ENCODE data around the gene SLAMF7. TPM values are rescaled to one million over a fixed set of nuclear protein-coding genes. Genes with fewer than 3 reads are reported as not detected.

SLAMF7 gene
- total RNA-seq, 1 experiment from 2014 or later = not detected

GRCh38 chr1:160776178-160776577 lies 37.1 kb downstream of the SLAMF7 start:
- Histone ChIP-seq H3K4me1 (peaks cover 9% of the 10 kb centered on the region), H3K9me3 (no peaks in the 10 kb centered on the region), H3K4me3 (ENCODE audit: low read depth, low read length) (no peak overlapping the region), H3K36me3 (ENCODE audit: control insufficient read depth, insufficient read depth, low read length) (no peaks in the 10 kb centered on the region), H3K27me3 (replicated peaks; ENCODE audit: control insufficient read depth, insufficient read depth, low read length) (no peaks in the 10 kb centered on the region)
- Mint-ChIP-seq H3K9me3 (ENCODE audit: unreplicated experiment) (no peaks in the 10 kb centered on the region), H3K36me3 (ENCODE audit: insufficient read depth, unreplicated experiment) (no peaks in the 10 kb centered on the region), H3K4me3 (ENCODE audit: unreplicated experiment) (no peak overlapping the region), H3K27me3 (ENCODE audit: insufficient read depth, unreplicated experiment) (no peaks in the 10 kb centered on the region), H3K27ac (ENCODE audit: unreplicated experiment) (no peak overlapping the region), H3K4me1 (ENCODE audit: low read depth, unreplicated experiment) (peaks cover 2% of the 10 kb centered on the region)
- DNase-seq = no peak
- TF ChIP-seq CTCF (IDR thresholded peaks at IDR 0.05; ENCODE audit: insufficient read depth in 1 of 2, low read depth in 1 of 2, low read length in 1 of 2, severe bottlenecking in 1 of 2, unreplicated experiment in 1 of 2) = no peak
- no TSS peak for BruUV-seq (replicated peaks)
- ChIA-PET CTCF (interaction anchor here (0.9 to 1.0 kb wide), 2 partner anchors 28 to 178 kb away, joined by 3 read pairs; partner anchors contain the start of gene ITLN2), POLR2A (no interaction called here)
- intact Hi-C loops (cut with micrococcal nuclease; ENCODE audit: unreplicated experiment) = loop anchor here (2.0 kb wide), 1 partner anchor 175 kb away; no protein-coding TSS in a partner anchor

GRCh38 chr1:160777486-160778089 lies 38.5 kb downstream of the SLAMF7 start:
- intact Hi-C loops (cut with micrococcal nuclease; ENCODE audit: unreplicated experiment) = loop anchor here (1.0 to 2.0 kb wide), 3 partner anchors 53 to 213 kb away; no protein-coding TSS in a partner anchor

GRCh38 chr1:160778976-160779375 lies 39.9 kb downstream of the SLAMF7 start:
- no peak overlapping the region for H3K27ac Mint-ChIP-seq (ENCODE audit: unreplicated experiment)
- H3K27me3 ChIP-seq (replicated peaks; ENCODE audit: control insufficient read depth, insufficient read depth, low read length) = no peaks in the 10 kb centered on the region
- H3K36me3 Mint-ChIP-seq (ENCODE audit: insufficient read depth, unreplicated experiment) = no peaks in the 10 kb centered on the region
- BruUV-seq (replicated peaks) = no TSS peak
- no peaks in the 10 kb centered on the region for H3K27me3 Mint-ChIP-seq (ENCODE audit: insufficient read depth, unreplicated experiment)
- no peak overlapping the region for H3K4me3 Mint-ChIP-seq (ENCODE audit: unreplicated experiment)
- H3K36me3 ChIP-seq (ENCODE audit: control insufficient read depth, insufficient read depth, low read length) = no peaks in the 10 kb centered on the region; the same call in 1 of the 2 replicates
- no peak for DNase-seq
- peaks cover 20% of the 10 kb centered on the region for H3K4me1 ChIP-seq
- H3K9me3 ChIP-seq = no peaks in the 10 kb centered on the region
- ChIA-PET CTCF (no interaction called here), POLR2A (no interaction called here)
- intact Hi-C loops (cut with micrococcal nuclease; ENCODE audit: unreplicated experiment) = no loop called here
- H3K4me3 ChIP-seq (ENCODE audit: low read depth, low read length) = no peak overlapping the region
- peaks cover 14% of the 10 kb centered on the region for H3K4me1 Mint-ChIP-seq (ENCODE audit: low read depth, unreplicated experiment)
- TF ChIP-seq CTCF (IDR thresholded peaks at IDR 0.05; ENCODE audit: insufficient read depth in 1 of 2, low read depth in 1 of 2, low read length in 1 of 2, severe bottlenecking in 1 of 2, unreplicated experiment in 1 of 2) = no peak
- H3K9me3 Mint-ChIP-seq (ENCODE audit: unreplicated experiment) = no peaks in the 10 kb centered on the region

More at GRCh38 chr1:160777486-160778089, 38.5 kb downstream of the SLAMF7 start:
- Histone ChIP-seq H3K9me3 (no peaks in the 10 kb centered on the region), H3K36me3 (ENCODE audit: control insufficient read depth, insufficient read depth, low read length) (no peaks in the 10 kb centered on the region; the same call in 1 of the 2 replicates), H3K27me3 (replicated peaks; ENCODE audit: control insufficient read depth, insufficient read depth, low read length) (no peaks in the 10 kb centered on the region), H3K4me3 (ENCODE audit: low read depth, low read length) (no peak overlapping the region), H3K4me1 (peaks cover 20% of the 10 kb centered on the region)
- ChIA-PET CTCF (interaction anchor here (0.7 to 1.3 kb wide), 9 partner anchors 19 to 349 kb away, joined by 3 to 4 read pairs (median 3); partner anchors contain the start of gene LY9), POLR2A (no interaction called here)
- peak; percentile 55 to 70 for TF ChIP-seq CTCF (IDR thresholded peaks at IDR 0.05; ENCODE audit: insufficient read depth in 1 of 2, low read depth in 1 of 2, low read length in 1 of 2, severe bottlenecking in 1 of 2, unreplicated experiment in 1 of 2)
- Mint-ChIP-seq H3K9me3 (ENCODE audit: unreplicated experiment) (no peaks in the 10 kb centered on the region), H3K36me3 (ENCODE audit: insufficient read depth, unreplicated experiment) (no peaks in the 10 kb centered on the region), H3K27ac (ENCODE audit: unreplicated experiment) (no peak overlapping the region), H3K4me1 (ENCODE audit: low read depth, unreplicated experiment) (peaks cover 14% of the 10 kb centered on the region), H3K27me3 (ENCODE audit: insufficient read depth, unreplicated experiment) (no peaks in the 10 kb centered on the region), H3K4me3 (ENCODE audit: unreplicated experiment) (no peak overlapping the region)
- peak; percentile 56 to 64 for DNase-seq
- no TSS peak for BruUV-seq (replicated peaks)

Data from Caco-2 (cell line).